CD4-positive, alpha-beta T cell treated with Interleukin-17A for 1 hour (primary cell): ENCODE results near the gene VTI1A.
"Not testable (repeated sequence)": the region's sequence is repeated elsewhere in the genome, so short reads cannot be mapped to it uniquely, and the experiment has no call there.

Source experiments
- DNase-seq: peaks from one replicate; pipeline ENCODE4 v3.0.0-alpha.2; 2020

Gene VTI1A

DNA sequence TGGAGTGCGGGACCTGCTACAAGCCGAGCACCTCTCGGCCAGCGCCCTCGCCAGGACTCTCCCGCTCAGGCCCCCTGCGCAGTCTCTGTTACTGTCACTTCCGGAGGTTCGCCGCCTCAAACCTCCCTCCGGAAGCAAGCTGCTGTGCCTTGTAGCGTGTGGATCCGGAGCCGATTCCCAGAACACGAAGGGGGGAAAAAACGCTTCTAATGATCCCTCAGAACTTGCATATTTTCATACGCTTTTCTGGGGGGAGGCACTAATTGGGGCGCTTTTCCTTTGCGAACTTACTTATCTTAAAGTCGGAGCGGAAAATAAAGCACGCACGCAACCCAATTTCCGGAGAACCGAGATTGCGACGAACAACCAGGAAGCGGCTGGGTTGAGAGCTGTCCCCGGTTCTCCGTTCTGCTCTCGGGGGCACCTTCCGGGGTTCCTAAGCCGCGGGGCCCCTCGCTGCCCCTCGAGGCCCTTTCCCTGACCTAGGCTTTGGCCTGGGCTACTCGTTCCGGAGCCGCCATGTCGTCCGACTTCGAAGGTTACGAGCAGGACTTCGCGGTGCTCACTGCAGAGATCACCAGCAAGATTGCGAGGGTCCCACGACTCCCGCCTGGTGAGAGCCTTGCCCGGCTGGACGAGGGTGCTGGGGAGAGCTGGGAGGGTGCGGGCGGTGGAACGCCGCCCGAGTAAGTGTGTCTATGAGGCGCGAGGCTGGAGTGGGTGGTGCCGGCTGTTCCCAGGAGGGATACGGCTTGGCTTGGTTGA, at the start of gene VTI1A, which contains the start of gene ZDHHC6:
VTI1A (plus strand) TSS at position 361 of the 765 bp plus-strand sequence; CDS start at position 520, 159 bp downstream.
ZDHHC6 (minus strand) TSS at position 60 of the 765 bp plus-strand sequence. CDS start 1,478 bp downstream, outside the sequence.
- peak; percentile 88 for DNase-seq

DNA sequence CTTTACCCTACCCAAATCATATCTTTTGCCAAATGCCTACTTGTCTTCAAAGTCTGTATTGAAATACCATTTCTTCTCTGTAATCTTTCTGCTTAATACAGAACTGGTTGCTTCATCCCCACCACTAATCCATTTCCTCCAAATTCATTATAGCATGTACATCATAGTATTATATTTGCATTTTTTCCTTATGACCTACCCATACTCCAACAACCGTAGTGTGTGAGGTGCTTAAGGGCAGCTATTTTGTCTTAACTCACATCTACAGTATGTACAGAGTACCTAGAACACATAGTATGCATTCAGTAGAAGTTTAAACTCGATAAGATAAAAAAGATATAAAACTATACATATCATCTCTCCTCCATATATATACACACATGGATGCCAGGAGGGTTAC, 49.4 kb upstream of the VTI1A start:
- no peak for DNase-seq

DNA sequence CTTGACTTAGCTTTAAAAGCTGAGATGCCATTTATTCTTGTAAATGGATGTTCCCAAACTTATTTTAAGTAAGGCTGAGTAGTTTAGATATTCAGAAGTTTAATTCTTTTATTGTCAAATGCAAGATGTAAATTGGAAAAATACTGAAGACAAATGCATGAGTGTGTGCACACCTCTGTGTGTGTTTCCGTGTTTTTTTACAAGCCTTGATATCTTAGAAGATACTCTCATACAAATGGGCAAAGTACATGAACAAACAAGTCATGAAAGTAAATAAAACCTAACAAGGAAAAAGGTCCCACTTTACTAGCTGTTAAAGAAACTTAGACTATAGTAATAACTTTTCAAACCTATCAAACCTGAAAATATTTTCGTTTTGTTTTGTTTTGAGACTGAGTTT, 44.1 kb upstream of the VTI1A start:
- DNase-seq = no peak

DNA sequence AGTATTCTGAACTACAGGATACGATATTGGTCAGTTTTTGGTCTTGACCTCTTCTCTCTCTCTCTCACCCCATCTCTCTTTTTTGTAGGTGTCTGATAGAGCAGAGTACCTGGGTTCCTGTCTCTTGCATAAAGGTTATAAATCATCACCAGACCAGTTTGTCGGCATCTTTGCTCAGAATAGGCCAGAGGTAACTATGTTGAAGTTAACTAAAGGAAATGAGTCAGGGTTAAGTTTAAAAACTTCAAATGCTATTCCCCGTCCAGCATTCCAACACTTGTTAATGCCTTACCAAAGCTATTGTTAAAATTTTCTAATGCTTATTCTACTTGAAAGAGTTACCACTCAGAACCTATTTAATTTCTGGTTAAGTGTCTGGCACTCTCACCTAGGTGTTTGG, 42.4 kb upstream of the VTI1A start:
- no peak for DNase-seq

DNA sequence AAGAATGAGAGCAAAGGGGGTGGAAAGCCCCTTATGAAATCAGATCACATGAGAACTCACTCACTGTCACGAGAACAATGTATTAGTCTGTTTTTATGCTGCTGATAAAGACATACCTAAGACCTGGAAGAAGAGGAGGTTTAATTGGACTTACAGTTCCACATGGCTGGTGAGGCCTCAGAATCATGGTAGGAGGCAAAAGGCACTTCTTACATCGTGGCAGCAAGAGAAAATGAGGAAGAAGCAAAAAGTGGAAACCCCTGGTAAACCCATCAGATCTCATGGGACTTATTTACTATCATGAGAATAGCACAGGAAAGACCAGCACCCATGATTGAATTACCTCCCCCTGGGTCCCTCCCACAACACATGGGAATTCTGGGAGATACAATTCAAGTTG, 40.2 kb upstream of the VTI1A start:
- not testable (repeated sequence) for DNase-seq

DNA sequence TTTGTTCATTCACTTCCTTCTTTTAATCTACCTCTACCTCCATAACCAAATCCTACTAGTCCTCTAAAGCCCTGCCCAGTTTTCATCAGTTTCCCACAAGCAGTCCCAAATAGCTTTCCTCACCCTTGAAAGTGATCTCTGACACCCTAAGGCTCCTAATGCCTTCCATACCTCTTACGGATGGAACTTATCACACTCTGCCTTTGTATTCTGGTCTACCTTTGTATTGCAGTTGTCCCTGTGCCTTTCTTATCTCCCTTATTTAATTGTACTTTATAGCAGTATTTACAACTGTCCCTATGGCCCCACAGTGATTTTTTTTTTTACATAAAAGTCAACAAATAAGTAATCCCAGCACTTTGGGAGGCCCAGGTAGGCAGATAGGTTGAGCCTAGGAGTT, 39.3 kb upstream of the VTI1A start:
- no peak for DNase-seq

DNA sequence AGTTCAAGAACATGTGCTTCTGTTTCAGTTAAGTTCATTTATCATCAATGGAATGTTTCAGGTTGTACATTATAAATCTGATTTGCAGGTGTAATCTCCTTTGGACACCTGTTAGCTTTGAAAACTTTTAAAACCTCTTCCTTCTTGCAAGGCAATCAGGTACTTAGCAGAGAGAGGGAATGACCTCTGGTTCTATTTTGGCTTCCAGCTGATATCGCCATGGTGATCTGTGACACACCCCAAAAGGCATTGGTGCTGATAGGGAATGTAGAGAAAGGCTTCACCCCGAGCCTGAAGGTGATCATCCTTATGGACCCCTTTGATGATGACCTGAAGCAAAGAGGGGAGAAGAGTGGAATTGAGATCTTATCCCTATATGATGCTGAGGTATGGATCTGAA, 37.7 kb upstream of the VTI1A start:
- DNase-seq = no peak

DNA sequence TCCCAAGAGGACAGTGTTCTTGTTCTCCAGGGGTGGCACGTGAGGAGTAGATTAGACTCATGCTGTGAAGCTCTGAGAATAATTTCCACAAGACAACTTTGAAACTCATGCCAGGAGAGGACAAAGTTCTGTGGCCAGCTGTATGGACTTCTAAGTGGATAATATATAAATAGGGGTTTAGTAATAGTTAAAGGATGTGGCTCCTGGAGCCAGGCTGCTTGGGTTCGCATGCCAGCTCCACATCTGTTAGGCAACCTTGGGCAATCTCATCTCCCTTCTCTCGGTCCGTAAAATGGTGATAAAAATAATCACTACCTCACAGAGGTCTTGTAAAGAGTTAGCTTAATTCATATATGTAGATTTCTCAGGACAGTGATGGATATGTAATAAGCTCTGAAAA, 37.3 kb upstream of the VTI1A start:
- DNase-seq = no peak

DNA sequence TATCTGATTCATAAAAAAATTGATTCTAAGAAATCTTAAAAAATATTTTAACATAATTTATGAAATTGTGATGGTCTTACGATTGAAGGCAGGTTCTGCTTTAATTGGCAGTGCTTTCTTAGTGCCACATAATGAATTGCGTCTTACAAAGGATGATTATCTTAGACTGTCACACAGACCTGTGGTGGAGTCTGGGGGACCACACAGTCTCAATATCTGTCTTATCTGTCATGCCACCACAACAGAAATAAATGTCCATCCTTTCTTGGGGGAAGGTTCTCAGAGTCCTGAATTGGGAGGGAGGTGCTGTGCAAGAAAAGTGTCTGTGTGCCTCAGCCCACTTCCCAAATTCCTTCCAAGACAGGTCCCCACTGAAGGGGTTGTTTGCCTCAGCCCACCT, 34.3 kb upstream of the VTI1A start:
- no peak for DNase-seq

DNA sequence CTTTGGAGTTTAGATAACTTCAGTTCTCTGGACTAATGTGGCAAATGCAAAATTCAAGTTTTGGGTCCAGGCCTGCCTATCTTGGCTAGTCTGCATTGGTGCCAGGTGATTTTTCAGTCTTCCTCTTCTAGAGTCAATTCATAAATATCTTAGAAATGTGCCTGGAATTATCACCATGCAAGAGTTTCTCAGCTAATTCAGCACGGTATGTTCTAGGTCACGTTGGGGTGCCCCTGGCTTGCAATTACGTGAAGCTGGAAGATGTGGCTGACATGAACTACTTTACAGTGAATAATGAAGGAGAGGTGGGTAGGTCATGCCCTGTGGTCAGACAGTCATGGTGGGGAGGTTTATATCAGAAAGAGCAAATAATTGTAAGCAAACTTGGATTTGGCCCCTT, 25.3 kb upstream of the VTI1A start:
- DNase-seq = no peak

DNA sequence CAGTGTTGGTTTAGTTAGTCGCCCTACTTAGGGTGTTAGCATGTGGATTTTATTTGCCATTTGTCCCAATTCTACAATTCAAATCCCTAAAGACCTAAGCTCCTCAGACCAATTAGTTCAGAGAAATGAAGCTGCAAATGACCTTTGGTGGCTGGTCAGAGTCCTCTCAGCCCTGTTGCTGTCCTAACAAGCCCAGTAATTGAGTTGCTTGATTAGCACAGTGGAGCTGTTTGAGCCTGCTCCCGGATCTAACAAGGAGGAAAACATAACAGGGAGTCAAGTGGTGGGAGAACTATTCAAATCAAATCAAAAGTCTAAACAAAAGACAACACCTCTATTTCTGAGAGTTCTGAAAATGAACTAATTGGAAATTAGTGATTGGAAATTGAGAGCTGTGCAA, 22.4 kb upstream of the VTI1A start:
- DNase-seq = no peak

DNA sequence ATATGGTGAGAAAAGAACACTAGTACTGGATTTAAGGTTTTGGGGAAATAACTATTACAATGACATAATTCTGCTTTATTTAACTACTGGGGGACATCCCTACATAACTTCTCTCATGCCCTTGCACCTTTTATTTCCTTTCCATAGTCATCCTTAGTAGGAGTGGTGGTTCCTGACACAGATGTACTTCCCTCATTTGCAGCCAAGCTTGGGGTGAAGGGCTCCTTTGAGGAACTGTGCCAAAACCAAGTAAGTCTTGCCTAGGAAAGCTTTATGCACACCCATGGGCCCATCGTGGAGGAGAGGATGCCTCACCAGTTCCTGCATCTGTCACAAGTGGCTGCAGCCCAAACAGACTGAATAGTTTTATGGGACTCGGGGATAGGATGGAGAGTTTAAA, 20.9 kb upstream of the VTI1A start:
- DNase-seq = no peak

DNA sequence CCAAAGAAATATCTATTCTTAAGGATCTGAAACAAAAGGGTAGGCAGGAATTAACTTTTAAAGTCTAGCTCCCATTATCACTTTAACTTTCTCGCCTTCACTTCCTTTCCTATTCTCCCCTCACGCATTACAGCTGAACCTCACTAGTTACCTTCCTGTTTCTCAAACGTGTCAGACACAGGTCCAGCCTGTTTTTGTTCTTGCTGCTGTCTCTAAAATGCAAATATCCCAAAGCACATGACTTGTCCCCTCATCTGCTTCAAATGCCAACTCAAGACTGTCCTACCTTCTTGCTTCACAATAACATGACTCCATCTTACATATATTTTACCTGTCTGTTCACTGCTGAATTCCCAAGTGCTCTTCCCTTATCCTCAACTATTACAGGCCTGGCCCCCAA, 17.9 kb upstream of the VTI1A start:
- no peak for DNase-seq

DNA sequence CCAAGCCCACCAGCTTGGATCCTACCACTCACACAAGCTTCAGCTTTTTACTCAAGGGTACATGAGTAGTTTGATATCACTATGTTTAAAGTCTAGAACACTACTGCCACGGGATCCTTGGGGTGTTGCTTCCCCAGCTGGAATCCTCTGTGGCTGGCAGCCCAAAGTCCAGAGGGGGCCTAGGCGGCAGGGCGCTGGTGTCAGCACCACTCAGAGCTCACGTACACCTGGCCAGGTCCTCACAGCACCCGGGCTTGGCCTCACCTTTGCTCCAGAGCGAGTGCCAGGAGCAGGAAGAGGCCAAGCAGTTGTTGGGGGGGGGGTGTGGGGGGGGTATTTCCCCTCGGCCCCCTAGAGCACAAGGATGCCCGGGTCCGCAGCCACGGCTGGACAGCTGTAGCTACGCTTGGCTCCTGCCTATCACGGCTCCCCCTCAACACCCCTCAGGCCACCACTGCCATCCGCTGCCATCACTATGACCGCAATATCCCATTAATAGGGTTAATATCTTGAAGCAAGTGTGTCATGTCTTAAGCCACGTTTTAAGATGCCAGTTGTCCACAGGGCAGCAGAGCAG, 17.3 kb upstream of the VTI1A start:
- DNase-seq = no peak

DNA sequence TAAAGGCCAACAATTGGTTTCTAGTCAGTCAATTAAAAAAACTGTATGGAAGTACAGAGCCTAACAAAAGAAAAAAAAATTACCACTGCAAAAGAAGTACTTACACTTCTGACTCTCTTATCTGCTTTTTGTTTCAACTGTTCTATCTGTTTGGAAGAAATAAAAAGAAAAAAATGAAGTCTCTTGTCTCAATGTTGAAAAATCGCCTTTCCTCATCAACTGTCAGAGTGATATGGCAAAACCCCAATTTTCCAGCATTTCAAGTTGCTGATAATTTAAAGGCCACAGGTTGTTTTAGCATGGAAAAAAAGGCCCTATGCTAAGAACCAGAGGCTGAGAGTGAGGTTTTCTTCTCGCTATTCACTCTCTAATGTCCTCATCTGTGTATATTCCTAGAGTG, 13.9 kb upstream of the VTI1A start:
- no peak for DNase-seq

DNA sequence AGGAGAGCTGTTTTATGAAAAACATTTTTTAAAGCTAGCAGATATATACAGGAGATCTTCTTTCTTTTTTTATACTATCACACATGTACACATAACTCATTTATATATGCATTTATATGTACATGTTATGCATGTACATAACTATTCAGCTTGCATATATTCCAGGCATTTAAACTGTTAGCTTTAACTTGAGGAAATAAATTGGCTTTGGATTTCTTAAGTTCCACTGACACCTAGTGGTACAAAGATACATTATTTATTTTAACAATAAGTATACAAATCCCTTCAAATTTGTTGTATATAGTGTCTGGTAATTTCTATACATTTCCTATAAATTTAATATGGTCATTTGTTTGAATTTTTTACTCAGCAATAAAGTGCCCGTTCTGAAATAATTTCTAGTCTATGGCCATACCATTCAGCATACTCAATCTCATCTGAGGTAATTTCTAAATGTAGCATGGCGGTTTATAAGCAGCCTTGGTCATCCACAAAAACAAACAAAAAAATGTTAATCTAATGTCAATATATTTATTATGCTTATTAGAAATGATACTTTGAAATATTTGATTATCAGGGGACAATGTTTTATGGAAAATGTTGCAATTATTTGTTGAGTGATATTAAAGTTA, 11.9 kb upstream of the VTI1A start:
- DNase-seq = peak; percentile 41

DNA sequence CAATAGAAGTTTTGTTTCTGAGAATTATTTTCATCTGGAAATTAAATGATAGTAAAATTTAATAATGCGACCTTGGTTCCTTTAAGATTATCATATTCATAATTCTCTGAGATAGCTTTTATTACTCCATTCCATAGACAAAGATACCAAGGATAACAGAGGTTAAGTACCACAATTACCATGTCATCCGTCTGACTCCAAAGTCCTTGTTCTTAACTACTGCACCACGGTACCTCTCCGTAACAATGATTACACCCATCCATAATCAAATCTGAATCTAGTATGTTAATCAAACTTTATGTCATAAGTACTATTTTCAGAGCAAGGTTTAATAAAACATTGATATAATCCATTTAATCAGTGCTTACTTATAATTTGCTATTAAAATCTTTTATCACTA, 8.7 kb upstream of the VTI1A start:
- no peak for DNase-seq

DNA sequence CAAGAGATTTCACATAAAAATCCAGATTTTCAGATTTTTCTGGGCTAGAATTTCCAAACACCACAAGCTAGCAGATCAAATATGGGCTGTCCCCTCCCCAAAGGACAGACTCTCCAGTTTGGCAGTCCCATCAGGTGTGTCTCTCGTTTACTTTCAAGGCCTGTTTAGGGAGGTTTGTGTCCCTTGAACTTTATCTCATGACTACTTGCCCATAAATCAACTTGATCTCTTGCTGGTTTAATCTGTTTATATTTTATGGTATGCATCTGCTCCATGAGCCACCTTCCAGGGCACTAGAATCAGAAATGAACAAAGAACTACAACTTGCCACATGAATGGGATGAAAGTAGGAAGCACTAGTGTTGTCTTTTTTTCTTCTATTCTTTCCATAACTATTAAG, 5.5 kb upstream of the VTI1A start:
- no peak for DNase-seq

DNA sequence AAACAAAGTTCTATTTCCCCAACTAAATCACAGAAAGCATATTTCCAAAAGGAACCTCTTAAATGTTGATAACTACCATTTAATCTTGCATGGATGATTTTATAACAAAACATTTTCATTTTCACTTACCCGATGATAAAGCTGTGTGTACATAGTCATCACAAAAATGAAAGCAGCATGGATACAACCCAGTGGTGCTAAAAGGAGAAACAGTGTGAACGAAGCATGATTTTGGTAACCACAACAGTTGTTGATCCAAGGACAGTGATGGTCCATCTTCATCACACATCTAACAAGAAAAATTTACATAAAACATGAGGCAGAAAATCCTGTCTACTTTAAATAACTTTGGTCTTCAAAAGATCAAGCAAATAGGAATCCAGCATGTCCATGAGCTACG, 5.0 kb upstream of the VTI1A start:
- DNase-seq = no peak

DNA sequence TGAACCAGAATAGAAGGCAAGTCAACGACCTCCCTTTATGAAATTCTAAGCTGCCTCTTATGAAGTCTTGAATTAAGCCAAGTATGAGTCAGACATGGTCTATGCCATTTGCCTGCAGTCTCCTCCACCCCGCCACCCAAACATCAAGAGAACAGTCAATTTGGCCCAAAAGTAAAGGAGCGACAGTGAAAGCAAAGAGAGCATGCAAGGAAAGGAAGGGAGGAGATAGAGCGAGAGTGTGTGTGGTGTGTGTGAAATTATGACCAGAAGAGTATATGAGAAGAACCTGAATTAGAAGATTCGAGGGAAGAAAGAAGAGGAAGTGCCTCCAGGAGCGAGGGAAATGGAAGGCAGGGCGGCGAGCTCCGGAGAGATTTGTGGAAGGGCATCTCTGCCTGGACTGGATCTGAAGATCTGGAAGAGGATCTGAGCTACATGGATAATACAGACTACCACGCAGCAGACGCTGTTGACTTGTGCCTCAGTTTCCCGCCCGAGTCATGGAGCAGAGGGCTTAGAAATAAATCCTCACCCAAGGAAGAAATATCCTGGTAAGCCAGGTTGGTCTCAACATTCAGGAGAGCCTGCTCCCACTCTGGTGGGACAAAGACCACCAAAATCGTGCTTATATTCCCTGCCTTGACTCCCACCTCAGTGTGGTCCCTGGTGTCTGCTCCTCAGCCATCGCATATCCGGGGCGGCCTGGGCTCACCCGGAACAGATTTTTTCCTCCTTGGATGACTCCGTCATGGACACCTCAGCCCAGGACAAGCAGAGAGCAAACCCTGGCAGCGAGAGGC, 760 bp upstream of the VTI1A start:
- no peak for DNase-seq

DNA sequence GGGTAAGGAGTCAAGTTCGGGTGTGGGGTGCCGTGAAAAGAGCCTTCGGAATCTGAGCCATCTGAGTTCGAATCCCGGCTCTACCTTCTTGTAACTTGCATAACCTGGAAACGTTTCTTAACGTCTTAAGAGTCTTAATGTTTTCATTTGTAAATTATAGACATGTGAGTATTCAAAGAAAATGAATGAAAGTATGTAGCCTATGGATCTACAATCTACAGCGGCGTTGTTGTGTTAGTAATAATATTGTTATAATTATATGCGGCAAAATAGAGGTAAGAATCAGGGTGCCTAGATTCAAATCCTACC, 559 bp downstream of the VTI1A start:
- DNase-seq = no peak

DNA sequence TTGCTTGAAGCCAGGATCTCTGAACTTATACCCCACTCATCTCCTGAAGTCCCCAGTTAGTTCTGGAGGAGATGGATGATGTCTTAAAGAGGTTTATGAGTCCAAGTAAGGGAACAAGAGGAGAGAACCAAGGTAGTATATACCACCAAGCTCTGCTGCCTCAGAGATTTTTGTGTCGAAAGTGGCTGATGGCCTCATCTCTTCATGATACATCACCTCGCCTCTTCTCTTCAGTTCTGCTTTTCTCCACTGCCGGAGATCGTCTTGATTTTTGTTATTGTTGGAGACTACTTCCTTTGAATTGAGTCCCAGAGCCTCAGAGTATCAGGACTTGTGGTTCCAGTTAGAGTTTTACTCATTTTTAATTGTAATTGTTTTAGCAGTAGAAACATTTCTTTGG, 1.9 kb downstream of the VTI1A start:
- DNase-seq = no peak

DNA sequence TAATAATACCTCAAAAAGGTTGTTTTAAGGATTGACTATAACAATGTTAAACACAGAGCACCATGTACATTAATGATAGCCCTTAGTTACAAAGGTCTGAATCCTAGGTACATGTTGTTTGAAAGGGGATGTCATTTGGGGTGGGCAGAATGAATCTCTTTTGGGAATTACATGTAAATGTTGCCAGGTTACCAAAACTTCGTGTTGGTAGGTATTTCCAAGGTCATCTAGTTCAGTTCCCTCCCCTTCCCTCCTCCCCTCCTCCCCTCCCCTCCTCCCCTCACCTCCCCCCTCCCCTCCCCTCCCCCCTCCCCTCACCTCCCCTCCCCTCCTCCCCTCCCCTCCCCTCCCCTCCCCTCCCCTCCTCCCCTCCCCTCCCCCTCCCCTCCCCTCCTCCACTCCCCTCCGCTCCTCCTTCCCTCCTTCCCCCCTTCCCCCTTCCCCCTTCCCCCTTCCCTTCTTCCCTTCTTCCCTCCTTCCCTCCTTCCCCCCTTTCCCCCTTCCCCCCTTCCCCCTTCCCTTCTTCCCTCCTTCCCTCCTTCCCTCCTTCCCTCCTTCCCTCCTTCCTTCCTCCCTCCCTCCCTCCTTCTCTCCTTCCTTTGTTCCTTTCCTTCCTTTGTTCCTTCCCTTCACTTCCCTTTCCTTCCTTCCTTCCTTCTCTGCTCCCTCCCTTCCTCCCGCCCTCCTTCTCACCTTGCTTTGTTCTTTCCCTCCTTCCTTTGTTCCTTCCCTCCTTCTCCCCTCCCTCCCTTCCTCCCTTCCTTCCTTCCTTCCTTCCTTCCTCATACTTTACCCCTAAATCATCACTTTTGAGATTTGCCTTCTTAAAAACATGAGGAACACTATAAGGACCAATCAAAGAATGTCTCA, 8.1 kb downstream of the VTI1A start:
- DNase-seq = no peak
